ENCODE results near the gene L1TD1.
"Not testable (repeated sequence)": the region's sequence is repeated elsewhere in the genome, so short reads cannot be mapped to it uniquely, and the experiment has no call there.

The L1TD1 gene

DNA sequence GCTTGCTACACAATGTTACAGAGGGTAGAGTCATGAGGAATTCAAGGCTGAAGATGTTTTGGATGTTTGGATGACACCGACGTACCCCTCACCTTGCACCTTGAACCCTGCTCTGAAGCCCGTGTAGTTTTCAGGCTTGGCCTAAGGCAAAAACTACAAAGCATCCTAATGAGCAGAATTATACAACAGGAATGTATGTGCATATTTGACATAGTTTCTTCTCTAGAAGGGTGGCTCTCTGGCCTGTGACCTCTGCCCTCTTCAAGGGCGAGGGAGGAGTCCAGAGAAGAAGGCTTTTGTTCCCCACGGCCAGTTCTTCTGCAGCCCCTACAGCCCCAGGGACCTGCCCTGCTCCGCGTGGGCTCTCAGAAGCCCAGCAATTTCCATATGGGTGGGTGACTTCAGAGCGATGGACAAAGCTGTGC lies 43.3 kb downstream of the L1TD1 start:
- DNase-seq (ENCODE audit: low read depth) = no peak

DNA sequence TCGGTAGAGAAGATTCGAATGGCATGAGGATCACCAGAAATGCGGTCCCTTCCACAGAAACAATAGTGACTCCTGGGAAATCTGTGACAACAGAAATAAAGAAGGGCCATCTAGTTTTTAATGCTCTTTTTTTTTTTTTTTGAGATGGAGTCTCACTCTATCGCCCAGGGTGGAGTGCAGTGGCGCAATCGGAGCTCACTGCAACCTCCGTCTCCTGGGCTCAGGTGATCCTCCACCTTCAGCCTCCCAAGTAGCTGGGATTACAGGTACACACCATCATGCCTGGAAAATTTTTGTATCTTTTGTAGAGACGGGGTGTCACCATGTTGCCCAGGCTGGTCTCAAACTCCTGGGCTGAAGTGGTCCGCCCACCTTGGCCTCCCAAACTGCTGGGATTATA lies 43.9 kb downstream of the L1TD1 start:
- DNase-seq (ENCODE audit: low read depth) = no peak

DNA sequence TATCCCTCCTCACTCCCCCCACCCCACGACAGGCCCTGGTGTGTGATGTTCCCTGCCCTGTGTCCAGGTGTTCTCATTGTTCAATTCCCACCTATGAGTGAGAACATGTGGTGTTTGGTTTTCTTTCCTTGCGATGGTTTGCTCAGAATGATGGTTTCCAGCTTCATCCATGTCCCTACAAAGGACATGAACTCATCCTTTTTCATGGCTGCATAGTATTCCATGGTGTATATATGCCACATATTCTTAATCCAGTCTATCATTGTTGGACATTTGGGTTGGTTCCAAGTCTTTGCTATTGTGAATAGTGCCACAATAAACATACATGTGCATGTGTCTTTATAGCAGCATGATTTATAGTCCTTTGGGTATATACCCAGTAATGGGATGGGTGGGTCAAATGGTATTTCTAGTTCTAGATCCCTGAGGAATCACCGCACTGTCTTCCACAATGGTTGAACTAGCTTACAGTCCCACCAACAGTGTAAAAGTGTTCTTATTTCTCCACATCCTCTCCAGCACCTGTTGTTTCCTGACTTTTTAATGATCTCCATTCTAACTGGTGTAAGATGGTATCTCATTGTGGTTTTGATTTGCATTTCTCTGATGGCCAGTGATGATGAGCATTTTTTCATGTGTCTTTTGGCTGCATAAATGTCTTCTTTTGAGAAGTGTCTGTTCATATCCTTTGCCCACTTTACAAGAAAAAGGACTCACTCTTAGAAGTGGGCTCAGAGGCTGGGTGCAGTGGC lies 45.2 kb downstream of the L1TD1 start:
- DNase-seq (ENCODE audit: low read depth) = not testable (repeated sequence)

DNA sequence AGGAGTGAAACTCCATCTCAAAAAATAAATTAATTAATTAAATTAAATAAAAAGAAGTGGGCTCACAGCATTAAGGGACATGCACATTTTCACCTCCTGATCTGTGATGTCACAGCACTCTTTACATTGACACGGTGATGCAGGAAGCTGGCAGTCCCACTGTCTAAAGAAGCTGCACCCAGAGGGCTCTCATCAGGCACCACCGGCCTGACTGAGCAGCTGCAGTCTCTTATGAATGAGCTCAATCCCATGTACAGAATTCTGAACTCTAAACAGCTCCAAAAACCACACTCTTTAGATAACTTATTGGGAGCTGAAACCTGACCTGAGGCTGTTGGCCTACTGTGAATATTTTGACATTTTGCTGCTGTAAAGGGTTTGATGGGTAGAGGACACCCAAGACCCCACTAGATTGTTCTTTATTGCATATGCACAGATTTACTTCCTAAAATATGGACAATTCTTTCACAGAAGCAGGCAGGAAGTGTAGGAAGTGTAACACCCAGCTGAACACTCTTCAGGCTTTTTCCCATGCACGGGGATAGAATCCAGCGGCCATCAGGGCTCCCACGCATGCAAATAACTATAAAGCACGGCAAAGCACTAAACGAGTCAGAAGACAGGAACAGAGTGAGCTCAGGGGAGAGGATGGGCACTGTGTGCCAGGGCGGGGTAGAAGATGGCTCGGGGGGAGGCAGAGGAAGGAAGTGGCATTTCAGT lies 46.2 kb downstream of the L1TD1 start:
- no peak for DNase-seq (ENCODE audit: low read depth)

DNA sequence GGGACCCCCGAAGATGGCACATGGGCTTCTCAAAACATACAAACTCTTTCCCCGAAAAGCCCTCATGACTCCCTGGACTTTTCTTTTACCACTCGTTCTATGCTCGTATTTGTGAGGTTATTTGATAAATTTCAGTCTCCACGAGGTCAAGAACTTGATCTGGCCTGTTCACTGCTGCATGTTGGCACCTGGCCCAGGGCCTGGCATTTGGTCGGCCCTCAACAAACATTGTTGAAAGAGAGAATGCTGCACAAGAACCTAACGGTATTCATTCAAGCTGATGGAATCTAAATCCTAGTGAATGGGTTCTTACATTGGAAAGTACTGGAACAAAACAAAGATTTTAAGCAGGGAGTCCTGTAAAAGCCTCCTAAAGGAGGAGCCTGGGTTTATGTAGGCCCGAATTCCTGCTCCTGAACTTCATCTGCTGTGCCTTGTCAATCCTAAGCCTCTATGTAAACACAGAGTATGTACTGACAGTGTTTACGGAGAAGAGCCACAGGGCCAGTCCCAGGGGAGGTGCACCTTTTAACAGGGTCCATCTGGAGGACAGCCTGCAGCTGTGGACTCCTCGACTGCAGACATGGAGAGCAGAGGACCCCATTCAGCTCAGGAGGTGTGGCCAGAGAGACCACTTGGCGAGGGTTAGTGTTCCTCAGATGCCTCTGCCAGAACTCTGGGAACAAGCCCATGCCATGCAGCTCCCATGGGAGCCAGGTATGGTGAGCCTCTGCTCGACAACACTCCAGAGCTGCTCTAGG lies 46.9 kb downstream of the L1TD1 start:
- DNase-seq (ENCODE audit: low read depth) = no peak

DNA sequence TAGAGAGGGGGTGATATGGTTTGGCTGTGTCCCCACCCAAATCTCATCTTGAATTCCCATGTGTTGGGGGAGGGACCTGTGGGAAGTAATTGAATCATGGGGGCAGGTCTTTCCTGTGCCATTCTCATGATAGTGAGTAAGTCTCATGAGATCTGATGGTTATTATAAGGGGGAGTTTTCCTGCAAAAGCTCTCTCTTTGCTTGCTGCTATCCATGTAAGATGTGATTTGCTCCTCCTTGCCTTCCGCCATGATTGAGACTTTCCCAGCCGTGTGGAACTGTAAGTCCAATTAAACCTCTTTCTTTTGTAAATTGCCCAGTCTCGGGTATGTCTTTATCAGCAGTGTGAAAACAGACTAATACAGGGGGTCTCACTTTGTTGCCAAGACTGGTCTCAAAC lies 49.7 kb downstream of the L1TD1 start:
- not testable (repeated sequence) for DNase-seq (ENCODE audit: low read depth)

DNA sequence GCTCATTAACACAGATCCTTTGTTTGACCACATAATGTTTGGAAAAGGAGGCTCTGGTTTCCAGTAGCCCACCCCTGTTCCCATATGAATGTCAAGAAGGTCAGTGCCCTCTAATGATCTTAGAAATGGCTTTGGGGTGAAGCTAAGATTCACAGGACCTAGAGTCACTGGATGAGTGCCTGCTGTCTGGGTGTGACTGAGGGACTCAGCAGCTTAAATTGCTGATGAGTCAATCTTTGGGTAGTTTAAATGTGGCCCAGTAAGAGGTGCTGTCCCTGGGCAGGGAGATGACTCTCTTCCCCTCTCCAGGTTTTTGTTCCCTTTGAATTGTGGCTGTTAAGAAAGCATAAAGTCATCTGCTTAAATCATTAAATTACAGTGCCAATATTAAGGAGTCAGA lies 50.6 kb downstream of the L1TD1 start:
- DNase-seq (ENCODE audit: low read depth) = no peak

DNA sequence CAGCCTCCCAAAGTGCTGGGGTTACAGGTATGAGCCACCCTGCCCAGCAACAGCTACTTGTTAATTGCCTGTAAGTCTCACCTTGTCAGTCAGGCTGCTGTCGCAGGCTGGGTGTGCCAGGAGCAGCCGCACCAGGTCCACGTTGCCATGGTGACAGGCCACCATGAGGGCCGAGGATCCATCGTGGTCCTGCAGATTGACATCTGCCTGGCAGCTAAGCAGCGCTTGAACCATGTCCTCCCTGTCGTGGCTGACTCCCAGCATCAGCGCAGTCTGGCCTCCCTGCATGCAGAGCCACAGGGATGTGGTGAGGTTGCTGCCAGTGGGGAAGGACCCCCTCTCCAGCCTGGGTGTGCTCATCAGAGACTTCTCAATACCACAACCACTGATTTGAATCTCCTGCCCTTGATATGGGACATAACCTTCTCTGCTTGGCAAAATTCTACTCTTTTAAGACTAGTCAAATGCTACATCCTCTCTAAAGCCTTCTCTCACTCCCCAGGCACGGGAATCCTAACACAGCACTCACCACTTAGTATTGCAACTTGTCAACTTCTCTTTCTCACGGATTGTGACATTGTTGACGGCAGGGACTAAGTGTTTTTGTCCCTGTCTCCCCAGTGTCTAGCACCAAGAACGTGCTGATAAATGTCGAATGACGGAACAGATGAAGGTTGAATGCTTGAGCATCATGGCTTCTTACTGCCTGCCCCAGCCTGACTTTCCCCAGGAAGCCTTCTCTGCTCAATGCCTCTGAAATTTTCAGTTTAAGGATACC lies 52.9 kb downstream of the L1TD1 start:
- no peak for DNase-seq (ENCODE audit: low read depth)

DNA sequence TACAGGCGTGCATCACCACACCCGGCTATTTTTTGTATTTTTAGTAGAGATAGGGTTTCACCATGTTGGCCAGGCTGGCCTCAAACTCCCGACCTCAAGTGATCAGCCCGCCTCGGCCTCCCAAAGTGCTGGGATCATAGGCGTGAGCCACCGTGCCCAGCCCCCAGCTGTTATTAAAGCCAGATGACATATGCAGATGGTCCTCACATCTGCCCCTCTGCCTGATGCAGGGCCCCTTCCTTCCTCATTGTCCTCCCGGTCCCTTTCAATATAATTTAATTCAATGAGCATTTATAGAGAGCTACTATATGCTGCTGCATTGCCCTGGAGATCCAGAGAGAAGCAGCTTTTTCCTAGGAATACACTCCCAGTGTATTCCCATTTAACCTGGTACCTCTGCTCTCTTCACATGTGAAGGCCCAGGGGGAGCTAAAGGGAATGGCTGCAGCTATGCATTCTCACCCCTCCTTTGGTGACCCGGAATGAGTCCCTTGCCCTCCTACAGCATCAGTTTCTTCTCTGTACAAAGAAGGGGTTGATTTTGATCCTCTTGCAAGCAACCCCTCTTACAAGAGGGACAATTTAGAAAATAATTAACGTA lies 55.6 kb downstream of the L1TD1 start:
- no peak for DNase-seq (ENCODE audit: low read depth)

DNA sequence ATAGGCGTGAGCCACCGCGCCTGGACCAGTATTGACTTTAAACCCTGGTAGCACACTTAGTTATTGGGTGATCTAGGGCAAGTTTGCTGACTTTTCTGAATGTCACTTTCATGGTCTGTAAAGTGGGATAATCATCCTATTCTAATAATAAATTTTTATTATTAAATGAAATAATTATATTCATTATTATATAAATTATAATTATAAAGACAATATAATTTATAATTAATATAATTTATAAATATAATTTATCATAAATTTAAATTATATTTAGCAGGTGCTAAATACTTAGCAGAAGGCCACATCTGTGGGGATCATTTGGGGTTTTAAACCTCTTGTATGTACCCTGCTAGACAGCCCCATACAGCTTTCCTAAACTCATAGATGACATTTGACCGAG lies 64.9 kb downstream of the L1TD1 start:
- no peak for DNase-seq (ENCODE audit: low read depth)

DNA sequence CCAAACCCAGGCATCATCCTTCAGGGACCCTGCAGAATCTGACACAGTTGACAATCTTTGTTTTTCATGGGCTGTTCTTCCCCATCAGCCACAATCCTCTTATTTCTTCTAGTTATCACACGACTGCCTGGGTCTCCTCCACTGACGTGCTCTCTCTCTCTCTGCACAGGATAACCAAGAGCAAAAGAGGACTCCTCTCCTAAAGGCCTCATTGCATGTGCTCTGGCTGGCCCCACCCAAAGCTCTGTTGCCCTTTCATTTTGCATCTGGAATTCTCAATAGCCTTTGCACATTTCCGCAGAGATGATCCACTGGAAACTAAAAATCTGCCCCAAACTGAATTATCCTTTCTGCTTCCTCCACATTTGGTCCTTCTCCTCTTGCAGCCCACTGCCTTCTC lies 66.0 kb downstream of the L1TD1 start:
- DNase-seq (ENCODE audit: low read depth) = no peak

All from activated T-helper 1 cell treated with Interleukin-2 at 50 U/mL for 16 hours (primary cell).